NCI-H1048 (cell line): Measurements from ENCODE around the gene ADRB1.

Experiments
- DNase-seq: peaks from one replicate; lab custom pipeline; 2025; lab: John Stamatoyannopoulos, UW

The ADRB1 gene

DNA sequence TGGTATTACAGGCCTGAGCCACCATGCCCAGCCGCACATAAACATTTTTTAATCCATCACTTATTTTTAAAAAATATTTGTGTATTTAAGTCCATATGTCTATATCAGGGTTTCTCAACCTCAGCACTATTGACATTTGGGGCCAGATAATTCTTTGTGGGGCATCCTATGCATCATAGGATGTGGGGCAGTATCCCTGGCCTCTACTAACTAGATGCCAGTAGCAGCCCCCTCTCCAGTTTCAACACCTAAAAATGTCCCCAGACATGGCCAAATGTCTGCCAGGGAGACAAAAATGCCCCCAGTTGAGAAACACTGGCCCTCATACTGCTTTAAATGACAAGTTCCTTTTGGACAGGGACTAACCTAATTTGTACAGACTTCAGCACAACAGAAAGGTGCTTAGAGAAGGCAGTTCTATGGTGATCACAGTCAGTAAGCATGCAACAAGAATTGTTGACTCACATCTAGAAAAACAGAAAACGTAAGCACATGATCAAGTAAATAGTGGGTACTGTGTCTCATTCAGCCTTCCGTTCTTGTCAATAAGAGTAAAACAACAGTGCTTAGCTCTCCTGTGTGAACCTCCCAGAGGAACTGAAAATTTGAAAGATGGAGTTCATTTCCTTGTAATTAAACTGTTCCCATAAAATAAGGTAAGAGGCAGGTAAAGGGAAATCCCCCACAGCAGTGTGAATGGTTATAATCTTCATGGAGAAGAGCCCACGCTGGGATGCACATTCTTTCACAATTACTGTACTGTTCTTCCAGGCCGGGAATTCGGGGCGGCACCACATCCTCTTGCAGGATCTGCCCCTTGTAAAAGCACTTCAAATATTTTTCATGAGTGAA lies 17.3 kb upstream of the ADRB1 start:
- no peak for DNase-seq

DNA sequence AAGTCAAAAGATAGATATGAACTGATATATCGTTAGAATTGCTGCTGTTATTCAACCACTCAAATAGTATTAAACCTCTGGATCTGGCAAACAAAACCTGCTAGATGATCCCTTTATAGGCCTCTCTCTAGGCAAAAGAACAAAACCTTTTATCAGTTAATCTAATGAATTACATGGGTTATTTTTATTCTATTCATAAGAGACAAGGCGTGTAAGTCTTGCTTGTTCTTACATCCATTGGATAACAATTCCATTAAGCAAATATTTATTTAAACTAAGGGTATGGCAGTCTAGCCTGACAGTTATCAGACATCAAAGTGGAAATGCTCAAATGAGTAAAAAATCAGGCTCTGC lies 16.6 kb upstream of the ADRB1 start:
- no peak for DNase-seq

DNA sequence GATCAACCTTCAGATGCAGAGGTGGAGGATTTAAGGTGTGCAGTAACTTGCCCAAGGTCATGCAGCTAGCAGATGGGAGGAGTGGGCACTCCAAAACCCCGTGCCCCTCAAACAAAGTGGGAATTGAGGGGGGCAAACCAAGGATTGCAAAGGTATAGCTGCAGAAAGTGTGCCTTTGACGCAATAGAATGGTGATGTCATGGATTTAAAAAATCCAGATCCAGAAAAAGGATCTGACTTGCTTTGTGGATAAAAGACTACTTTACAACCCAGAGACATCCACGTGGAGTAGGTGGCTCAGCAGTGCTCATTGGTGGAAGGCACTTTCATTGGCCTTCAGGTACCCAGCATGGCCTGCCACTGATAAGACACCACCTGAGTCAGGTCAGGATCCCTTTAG lies 15.7 kb upstream of the ADRB1 start:
- DNase-seq = no peak

DNA sequence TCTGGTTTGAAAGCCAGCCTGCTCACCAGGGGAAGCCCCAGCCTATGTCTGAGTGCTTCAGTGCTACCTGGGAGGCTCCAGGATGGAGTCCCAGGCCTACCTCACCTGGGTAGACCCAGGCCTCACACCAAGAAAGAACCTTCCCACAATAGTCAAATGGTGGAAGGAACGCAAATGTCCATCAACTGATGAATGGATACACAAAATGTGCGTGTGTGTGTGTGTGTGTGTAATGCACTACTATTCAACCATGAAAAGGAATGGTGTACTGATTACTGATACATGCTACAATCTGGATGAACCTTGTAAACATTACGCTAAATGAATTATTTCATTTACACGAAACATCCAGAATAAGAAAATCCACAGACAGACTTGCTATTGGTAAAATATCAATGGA lies 15.2 kb upstream of the ADRB1 start:
- no peak for DNase-seq

GRCh38 chr10:114029655-114030054 lies 14.0 kb upstream of the ADRB1 start:
- DNase-seq = no peak

DNA sequence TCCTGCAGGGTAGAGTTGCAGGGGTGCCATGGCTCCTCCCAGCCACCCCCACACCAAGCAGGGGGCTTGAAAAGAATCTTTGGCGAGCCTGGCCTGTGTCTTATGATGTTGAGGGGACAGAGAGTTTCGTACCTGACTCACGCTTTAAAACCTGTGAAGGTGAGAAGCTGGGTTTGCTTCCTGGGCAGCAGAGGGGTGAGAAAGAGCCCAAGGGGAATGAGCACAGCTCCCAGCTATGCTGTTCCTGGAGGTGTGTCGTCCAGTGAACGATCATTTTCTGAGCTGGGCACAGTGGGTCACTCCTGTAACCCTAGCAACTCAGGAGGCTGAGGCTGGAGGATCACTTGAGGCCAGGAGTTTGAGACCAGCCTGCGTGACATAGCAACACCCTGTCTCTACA lies 13.5 kb upstream of the ADRB1 start:
- DNase-seq = no peak

- no peak for DNase-seq
Observed at GRCh38 chr10:114031073-114031972, 12.3 kb upstream of the ADRB1 start.

- DNase-seq = no peak
Observed at GRCh38 chr10:114033566-114033965, 10.1 kb upstream of the ADRB1 start.

DNA sequence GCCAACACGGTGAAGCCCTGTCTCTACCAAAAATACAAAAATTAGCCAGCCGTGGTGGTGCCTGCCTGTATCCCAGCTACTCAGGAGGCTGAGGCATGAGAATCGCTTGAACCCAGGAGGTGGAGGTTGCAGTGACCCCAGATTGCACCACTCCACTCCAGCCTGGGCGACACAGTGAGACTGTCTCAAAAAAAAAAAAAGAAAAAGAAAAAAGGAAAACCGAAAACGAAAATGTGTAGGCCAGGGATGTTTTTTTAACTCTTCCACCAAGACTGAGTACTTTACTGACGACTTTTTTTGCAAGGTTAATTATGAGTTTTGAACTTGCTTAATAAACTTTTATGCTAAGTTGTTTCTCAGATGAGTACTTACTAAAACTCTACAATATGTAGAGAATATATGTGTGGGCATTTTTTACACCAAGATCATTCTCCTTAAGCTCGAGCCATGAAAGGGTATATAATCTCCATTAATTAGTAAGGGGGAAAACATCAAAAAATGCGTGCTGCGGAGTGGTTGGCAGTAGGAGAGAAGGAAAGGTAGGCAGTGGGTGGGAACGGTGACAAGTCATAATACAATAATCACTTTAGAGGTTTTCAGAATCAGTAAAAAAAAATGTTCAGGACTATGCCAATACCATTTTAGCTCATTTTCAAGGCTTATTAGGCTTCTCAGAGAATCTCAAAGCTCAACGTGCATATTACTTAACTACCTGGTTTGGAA lies 8.6 kb upstream of the ADRB1 start:
- no peak for DNase-seq

GRCh38 chr10:114035791-114036190 lies 7.9 kb upstream of the ADRB1 start:
- DNase-seq = no peak

GRCh38 chr10:114038819-114039218 lies 4.8 kb upstream of the ADRB1 start:
- no peak for DNase-seq

- DNase-seq = no peak
Observed at GRCh38 chr10:114041166-114041565, 2.5 kb upstream of the ADRB1 start.

- DNase-seq = no peak
Observed at GRCh38 chr10:114042895-114043531, 653 bp upstream of the ADRB1 start.

- no peak for DNase-seq
Observed at GRCh38 chr10:114044247-114045135, 825 bp downstream of the ADRB1 start.

GRCh38 chr10:114045136-114046086 lies 1.7 kb downstream of the ADRB1 start:
- DNase-seq = no peak

DNA sequence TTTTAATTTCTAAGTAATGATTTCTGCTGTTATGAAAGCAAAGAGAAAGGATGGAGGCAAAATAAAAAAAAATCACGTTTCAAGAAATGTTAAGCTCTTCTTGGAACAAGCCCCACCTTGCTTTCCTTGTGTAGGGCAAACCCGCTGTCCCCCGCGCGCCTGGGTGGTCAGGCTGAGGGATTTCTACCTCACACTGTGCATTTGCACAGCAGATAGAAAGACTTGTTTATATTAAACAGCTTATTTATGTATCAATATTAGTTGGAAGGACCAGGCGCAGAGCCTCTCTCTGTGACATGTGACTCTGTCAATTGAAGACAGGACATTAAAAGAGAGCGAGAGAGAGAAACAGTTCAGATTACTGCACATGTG lies 2.4 kb downstream of the ADRB1 start:
- no peak for DNase-seq

- DNase-seq = no peak
Observed at GRCh38 chr10:114048472-114048871, 4.8 kb downstream of the ADRB1 start.

DNA sequence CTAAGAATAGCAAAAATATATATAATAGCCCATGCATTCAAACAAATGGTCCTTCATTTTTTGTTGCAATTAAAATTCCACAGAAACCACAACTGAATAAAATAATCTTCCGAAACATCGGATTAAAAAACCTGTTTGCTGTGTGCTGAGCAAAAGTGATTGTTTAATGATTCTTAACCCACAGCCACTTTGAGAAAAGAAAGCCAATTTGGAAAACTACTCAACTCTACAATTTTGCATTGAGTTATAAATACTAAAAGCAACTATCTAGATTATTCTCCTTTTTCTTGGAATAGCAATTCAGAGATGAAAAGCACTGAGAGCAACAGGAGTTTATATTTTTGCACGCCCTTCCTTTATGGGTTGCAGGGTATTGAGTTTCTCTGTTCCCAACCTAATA lies 8.0 kb downstream of the ADRB1 start:
- peak; percentile 46 for DNase-seq

DNA sequence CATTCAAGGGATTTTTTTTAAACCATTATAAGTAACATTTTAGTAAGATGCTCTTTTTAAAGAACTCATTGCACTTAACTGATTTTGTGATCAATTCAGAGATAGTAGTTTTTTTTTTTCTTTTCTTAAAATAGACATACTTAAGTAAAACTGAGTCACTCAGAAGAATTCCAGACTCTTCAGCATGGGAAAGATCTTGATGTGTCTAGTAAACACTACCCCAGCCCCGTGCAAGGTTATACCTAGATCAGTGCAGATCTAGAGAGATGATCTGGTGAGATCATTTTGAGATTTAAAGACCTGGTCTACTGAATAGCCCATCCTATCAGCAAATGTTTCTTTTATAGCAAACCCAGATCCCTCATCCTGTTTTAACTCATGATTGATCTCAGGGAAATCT lies 8.6 kb downstream of the ADRB1 start:
- DNase-seq = no peak

GRCh38 chr10:114053946-114054345 lies 10.3 kb downstream of the ADRB1 start:
- no peak for DNase-seq
